Esophagus muscularis mucosa (tissue), 3 donors: ENCODE data around the gene HSPBAP1.

ENCODE experiments used
- CTCF ChIP-seq, 3 experiments: fragments of 200-600 bp in 2 of 3; fragments of 450-650 bp in 1 of 3; sonication (generic) in 2 of 3; IDR thresholded peaks; one replicate each; pipeline ENCODE4 v1.5.1; 2017 to 2019; ENCODE audit warnings: antibody characterized with exemption in 3 of 3, mild to moderate bottlenecking in 2 of 3, moderate library complexity in 1 of 3
- POLR2A ChIP-seq: fragments of 450-650 bp; IDR thresholded peaks from one replicate; pipeline ENCODE4 v1.6.1; 2017; ENCODE audit warnings: antibody characterized with exemption, moderate library complexity, mild to moderate bottlenecking, low read depth
- POLR2AphosphoS5 ChIP-seq, 2 donors: sonication (generic); formaldehyde crosslinking; IDR thresholded peaks; one replicate each; pipeline ENCODE4 v1.6.1; 2017; ENCODE audit warnings: antibody characterized with exemption in 2 of 2

DNA sequence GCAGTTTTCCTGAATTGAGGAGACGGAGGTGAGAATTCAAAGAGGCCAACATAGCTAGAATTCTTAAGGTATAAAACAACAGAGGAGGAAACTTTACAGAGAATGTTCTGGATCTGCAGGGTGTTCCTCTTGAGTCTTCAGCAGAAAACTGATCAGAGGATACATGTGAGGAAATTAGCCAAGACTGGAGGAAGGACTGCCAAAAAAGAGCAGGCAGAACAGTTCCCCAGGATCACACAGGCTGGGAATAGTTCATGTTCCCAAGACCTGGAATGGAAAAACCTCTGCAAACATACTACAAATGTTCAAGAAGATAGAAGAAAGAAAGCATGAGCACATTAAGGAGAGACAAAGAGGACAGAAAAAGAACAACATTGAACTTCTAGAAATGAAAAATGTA, 8.7 kb upstream of the HSPBAP1 start:
- no peak for TF ChIP-seq CTCF (IDR thresholded peaks at IDR 0.05)
- TF ChIP-seq POLR2A: no peak
- TF ChIP-seq POLR2AphosphoS5 (IDR thresholded peaks at IDR 0.05): no peak
